ENCODE data around the gene OPA3. TPM values are rescaled to one million over a fixed set of nuclear protein-coding genes. Genes with fewer than 3 reads are reported as not detected.

The OPA3 gene
- total RNA-seq, 4 donors from 2014 or later: 5.4 to 30.8 (median 17.0) TPM

DNA sequence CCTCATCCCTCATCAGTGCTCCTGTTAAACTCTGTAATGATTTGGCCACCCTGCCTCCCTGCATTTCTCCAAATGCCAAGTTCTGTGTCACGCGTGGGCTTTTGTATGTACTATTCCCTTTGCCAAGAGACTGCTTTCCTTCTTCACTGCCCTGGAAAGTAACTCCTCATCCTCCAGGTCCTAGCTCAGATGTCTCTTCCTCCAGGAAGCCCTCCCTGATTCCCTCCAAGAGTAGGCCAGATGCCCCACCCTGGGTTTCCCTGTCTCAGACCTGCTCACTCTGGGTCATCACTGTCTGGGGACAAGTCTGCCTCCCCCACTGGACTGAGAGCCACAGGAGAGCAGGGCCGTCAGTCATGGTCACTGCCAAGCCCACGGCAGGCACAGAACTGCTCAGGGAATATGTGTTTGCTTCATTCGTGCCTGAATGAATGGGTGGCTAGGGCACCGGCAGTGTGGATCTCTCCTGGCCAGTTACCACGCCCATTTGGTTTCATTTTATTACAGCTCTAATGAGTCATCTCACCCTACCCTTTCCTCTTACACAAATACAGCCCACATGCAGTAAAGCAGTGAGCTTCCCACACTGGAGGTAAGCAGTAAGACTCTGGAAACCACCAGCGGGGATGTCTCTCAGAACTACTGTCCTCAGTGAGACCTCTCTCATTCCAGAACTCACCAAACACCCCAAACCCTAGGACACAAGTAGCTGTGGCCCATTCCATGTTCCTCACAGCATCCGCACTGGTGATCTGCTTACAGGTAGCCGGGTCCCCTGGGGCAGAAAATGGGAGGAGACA, 29.5 kb upstream of the OPA3 start:
- Histone ChIP-seq H3K36me3 (peaks cover 27 to 28% of the 10 kb centered on the region in 2 donors), H3K27ac (peak overlapping the region in 1 of 3 donors; percentile 36)

GRCh38 chr19:45608948-45609347, 24.3 kb upstream of the OPA3 start:
- 91 to 95% methylated on average over 6 of the region's 6 CpGs for WGBS, 2 donors
- H3K36me3 ChIP-seq: peaks cover 15 to 17% of the 10 kb centered on the region in 2 donors
- no peak for DNase-seq
- H3K4me1 ChIP-seq: peaks cover 0 to 10% of the 10 kb centered on the region in 2 donors
- H3K9me3 ChIP-seq: no peaks in the 10 kb centered on the region
- no peak overlapping the region for H3K27ac ChIP-seq
- H3K27me3 ChIP-seq: no peaks in the 10 kb centered on the region
- intact Hi-C loops (cut with DNase I): loop anchor here (2.0 kb wide), 1 partner anchor 34 kb away; no protein-coding TSS in a partner anchor
- H3K4me3 ChIP-seq (replicated peaks in 1 of 3): no peak overlapping the region
- TF ChIP-seq POLR2A (IDR thresholded peaks at IDR 0.05): no peak

More for the DNA sequence above, 29.5 kb upstream of the OPA3 start:
- Histone ChIP-seq H3K4me1 (no peaks in the 10 kb centered on the region), H3K9me3 (no peaks in the 10 kb centered on the region), H3K4me3 (replicated peaks in 1 of 3) (no peak overlapping the region), H3K27me3 (no peaks in the 10 kb centered on the region)
- TF ChIP-seq POLR2A (IDR thresholded peaks at IDR 0.05): no peak
- no peak for TF ChIP-seq CTCF (IDR thresholded peaks at IDR 0.05)
- WGBS, 2 donors: 69 to 84% methylated on average over 9 to 10 of the region's 10 CpGs
- no peak for DNase-seq
- intact Hi-C loops (cut with DNase I): no loop called here

GRCh38 chr19:45607071-45608029, 22.7 kb upstream of the OPA3 start:
- peak; percentile 75 to 81 for DNase-seq
- peaks cover 3 to 6% of the 10 kb centered on the region in 2 donors for H3K36me3 ChIP-seq
- intact Hi-C loops (cut with DNase I): loop anchor here (2.0 kb wide), 1 partner anchor 35 kb away; no protein-coding TSS in a partner anchor
- WGBS, 2 donors: 12 to 18% methylated on average over 21 to 27 of the region's 28 CpGs
- H3K27me3 ChIP-seq: peaks cover 4% of the 10 kb centered on the region
- TF ChIP-seq CTCF (IDR thresholded peaks at IDR 0.05) (peak; percentile 57 to 90 (median 82)), POLR2A (IDR thresholded peaks at IDR 0.05) (no peak)
- peaks cover under 1 to 10% of the 10 kb centered on the region in 2 donors for H3K4me1 ChIP-seq
- H3K27ac ChIP-seq: no peak overlapping the region
- H3K9me3 ChIP-seq: no peaks in the 10 kb centered on the region
- no peak overlapping the region for H3K4me3 ChIP-seq (replicated peaks in 1 of 3)

DNA sequence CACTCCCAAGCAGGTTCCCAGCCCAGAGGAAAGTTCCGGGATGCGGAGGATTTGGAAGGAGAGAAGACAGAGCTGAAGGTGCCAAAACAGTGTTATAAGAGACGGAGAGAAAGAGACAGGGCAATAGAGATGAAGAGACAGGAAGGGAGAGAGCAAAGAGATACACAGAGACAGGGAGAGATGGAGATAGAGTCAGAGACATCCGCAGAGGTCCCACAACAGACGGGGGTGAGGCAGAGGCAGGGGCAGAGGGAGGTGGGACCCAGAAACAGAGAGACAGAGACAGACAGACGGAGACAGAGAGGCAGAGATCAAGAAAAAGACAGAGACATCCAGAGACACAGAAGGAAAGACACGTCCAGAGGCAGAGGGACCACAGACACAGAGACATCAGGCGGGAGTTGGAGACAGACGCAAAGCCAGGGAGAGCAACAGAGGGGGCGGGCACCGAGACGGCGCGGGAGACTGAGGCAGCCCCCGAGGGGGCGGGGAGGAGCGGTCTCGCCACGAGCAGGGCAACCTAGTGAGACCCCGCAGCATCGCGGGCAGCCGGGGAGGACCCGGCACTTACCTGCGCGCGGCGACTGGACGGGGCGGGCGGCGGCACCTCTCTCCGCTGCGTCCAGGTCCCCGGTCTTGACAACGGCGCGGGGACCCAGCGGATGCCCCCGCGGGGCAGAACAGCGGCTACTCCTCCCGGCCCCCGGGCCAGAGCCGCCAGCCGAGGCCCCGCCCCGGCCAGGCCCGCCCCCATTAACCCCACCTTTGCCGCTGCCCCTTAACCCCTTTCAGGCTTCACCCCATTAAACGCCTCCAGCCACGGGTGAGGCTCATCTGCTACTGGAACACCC, 17.1 kb upstream of the OPA3 start, which contains the start of gene GPR4:
Gene GPR4, minus strand, starts transcription at position 689 of the 851 bp plus-strand sequence. CDS start 10,346 bp downstream, outside the sequence.
- Histone ChIP-seq H3K9me3 (no peaks in the 10 kb centered on the region), H3K36me3 (no peaks in the 10 kb centered on the region), H3K4me1 (peaks cover 4 to 5% of the 10 kb centered on the region in 2 donors), H3K4me3 (replicated peaks in 1 of 3) (peak within 1 kb of the TSS in 1 of 3 donors; percentile 29), H3K27ac (peak within 1 kb of the TSS; percentile 22 to 66 (median 63)), H3K27me3 (peaks cover 12% of the 10 kb centered on the region)
- no peak for DNase-seq
- intact Hi-C loops (cut with DNase I): no loop called here
- 2 to 3% methylated on average over 29 to 33 of the region's 52 CpGs for WGBS, 2 donors
- no peak for TF ChIP-seq CTCF (IDR thresholded peaks at IDR 0.05)
- TF ChIP-seq POLR2A (IDR thresholded peaks at IDR 0.05): no peak
